MM.1S (cell line): Measurements from ENCODE around the gene TLR7.

Experiments used
- CTCF ChIP-seq: fragments of 300-600 bp; sonication (generic); IDR thresholded peaks from 2 replicates; pipeline ENCODE4 v1.5.1; 2016; ENCODE audit warnings: antibody characterized with exemption, low read length, mixed read lengths
- EZH2 ChIP-seq: fragments of 300-600 bp; sonication (generic); optimal IDR thresholded peaks from 2 replicates; pipeline ENCODE3; 2017; ENCODE audit warnings: low read depth, mild to moderate bottlenecking, antibody characterized with exemption, low read length, mixed read lengths
- EZH2phosphoT487 ChIP-seq: fragments of 300-600 bp; sonication (generic); IDR thresholded peaks from 2 replicates; pipeline ENCODE4 v1.6.1; 2018; ENCODE audit warnings: antibody characterized with exemption, low read length

GRCh38 chrX:12820737-12821136, 46.1 kb upstream of the TLR7 start:
- TF ChIP-seq EZH2 (no peak), CTCF (no peak), EZH2phosphoT487 (no peak)
